HG02981 (cell line): Measurements from ENCODE around the gene KHDC4.
A peak's percentile ranks its signal among the peaks of the same experiment; 100 is the strongest.

ENCODE experiments used
- ATAC-seq: cut with Tn5 transposase; IDR thresholded peaks from one replicate; pipeline ENCODE4 v1.9.1; 2021; ENCODE audit warnings: mild to moderate bottlenecking, moderate library complexity; ENCODE audit not compliant: unreplicated experiment

KHDC4 gene

DNA sequence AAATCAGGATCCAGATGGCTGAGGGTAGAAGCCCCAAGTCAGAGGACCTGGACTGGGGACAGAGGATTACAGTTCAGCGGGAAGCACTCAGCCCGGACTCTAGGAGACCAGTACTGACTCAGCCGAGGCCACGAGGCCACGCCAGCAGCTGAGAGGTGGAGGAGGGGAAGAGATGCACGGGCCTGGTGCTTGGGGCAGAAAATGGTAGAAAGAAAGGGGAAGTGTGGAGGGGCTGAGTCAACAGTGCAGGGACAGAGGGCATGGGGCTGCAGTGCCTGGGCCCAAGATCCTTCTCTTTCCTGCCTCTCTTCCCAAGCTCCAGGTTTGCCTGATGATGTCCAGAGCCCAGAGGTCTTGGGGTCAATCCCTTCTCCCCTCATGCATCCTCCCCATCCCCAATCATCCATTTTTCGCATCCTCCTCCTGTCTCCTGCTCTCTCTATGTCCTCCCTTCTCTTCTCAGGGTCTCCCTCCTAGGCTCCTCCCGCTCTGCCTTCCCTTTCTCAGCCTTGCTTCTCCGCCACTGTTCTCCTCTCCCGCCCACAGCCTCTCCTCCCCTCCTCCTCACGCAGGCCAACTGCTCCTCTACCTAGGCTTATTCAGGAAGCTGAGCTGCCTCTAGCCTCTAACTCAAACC lies 36.4 kb upstream of the KHDC4 start:
- peak; percentile 69 for ATAC-seq

DNA sequence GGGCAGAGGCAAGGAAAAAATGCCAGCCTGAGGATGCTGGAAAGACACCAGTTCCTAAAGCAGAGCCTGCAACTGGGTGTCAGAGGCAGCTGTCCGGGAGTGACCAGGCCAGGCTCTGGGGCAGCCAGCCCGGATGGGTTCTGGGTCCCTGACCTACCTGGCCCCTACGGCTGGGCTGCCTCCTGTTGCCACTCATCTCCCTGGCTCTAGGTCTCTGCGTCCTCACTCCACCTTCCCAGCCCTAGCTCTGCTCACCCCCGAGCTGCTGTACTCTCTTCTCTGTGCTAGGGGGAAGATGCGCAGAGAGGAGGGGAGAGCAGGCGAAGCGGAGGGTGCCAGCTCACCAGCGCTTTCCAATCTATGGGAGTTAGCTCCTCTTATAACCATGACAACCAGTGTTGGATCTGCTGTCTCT lies 35.2 kb upstream of the KHDC4 start:
- no peak for ATAC-seq

DNA sequence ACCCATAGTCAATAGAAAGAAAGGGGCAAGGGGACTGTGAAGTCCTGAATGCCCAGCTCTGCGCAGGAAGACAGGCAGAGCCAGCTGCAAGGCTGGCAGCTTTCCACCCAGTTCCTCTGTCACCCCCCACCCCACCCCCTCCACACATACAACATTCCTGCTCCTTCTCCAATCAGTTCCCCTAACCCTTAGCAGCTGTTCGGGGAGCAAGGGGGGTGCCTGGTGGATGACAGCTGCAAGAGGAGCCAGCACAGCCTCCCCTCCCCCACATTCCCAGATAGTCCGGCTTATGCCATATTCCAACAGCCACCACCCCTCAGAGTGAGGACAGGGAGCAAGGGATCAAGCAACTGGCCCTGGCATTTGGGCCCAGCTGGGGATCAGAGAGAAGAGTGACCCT lies 34.5 kb upstream of the KHDC4 start:
- ATAC-seq: no peak

DNA sequence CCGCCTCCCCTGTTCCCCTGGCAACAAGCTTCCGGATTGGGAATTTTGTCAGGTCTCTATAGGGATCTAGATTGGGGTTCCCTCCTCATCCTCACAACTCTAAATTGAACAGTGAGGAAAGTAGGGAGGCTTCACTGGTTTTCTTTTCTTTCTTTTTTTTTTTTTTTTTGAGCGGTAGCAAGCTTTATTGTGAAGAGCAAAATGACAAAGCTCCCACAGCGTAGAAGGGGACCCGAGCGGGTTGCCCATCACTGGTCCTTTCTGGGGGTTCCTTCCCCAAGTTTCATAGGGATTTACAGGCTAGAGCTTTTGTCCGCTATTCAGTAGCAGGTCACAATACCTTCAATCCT lies 33.8 kb upstream of the KHDC4 start:
- ATAC-seq: no peak

DNA sequence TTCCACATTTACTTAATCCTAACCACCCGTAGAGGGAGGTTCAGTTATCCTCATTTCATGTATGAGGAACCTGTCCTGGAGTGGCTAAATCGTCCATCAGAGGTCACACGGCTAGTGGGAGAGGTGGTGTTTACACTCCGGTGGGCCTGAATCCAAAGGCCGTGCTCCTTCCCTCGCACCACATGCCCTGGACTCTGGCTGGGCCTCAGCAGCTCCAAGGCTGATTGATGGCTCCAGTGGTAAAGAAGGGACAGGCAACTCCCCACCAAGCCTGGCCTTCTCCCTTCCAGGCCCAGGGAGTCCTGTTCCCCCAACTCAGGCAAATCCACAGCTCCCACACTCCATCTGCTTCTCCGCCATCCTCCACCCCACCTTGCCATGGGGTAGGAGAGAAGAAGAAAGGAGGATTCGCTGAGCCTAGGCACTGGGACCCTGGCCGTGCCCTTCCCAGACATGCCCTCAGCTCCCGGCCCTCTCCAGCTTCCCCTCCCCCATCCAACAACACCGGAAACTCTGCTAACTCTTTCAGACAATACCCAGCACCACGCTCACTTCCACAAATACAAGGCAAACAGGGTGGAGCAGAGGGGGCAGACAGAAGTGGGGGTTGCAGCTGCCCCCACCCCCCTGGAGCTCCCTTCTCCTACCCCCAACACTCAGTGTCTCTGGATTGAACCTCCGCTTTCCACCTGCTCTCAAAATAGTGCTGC lies 33.3 kb upstream of the KHDC4 start:
- no peak for ATAC-seq

DNA sequence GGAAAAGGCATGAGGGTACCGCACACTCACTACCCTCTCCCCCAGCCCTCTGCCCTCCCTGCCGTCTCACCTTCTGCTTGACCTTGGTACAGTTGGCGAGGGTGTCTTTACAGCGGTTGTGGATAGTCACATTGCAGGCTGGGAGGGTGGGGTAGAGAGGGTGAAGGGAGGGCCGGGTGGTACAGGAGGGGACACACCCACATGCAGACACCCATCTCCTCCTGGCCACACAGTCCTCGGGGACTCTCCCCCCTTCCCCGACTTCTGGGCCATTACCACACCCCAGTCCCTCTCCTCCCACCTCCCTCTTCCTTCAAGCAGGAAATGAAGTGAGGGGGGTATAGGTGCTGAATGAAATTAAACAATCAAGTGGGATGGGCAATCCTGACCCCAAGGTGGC lies 32.5 kb upstream of the KHDC4 start:
- no peak for ATAC-seq

DNA sequence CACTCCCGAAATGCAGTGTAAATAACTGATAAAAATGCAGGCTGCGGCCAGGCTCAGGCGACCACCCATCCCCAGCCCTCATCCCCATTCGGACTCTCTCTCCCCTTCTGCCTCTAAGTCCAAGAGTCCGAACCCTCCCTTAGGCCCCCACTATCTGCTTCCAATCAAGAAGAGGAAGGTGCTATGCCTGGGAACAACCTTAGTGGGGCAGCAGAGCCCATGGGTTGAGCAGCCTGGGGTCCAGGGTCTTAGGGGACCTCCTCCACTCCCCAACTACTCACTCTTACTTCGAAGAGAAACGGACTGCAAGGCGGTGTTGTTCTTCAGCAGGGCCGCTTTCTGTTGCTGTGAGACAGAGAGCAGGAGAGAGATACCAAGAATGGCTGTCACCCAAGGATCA lies 31.9 kb upstream of the KHDC4 start:
- no peak for ATAC-seq

DNA sequence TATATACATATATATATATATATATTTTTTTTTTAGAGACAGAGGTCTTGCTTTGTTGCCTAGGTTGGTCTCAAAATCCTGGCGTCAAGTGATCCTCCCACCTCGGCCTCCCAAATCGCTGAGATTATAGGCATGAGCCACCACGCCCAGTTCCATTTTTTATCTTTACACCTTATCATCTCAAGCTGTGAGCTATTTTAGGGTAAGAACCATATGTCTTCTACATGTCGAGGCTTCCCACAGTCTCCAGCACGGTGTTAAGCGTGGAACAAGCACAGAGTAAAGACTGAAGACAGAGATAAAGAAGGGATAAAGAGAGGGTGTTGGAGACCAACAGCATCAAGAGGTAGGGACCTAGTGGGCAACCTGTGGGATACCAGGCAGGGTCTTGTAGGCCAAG lies 30.0 kb upstream of the KHDC4 start:
- ATAC-seq: no peak

DNA sequence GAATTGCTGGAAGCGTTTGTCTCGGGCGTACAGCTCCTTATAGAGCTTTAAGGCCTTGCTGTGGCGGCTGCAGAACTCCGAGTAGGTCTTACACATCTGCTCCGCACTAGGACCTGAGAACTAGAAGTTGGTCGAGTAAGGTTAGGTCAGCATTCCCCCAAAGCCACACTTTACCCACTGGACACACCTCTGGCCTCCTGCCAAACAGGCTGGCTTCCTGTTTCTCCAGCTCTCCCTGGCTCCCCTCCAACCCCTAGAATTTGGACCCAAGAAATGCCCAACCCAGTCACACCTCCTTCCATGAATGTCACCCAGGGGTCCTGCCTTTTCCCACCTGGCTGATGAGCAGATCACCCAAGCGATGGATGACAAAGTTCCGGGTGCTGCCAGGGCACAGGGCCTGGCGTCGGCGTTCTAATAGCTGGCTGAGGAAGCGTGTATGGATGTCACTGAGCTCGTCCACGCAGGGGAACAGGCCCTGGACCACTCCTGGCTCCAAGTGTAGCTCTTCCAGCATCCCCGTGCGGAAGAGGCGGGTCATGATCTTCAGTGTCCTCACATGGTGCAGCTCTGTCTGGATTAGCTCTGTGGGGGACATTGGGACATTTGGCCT lies 28.5 kb upstream of the KHDC4 start:
- ATAC-seq: no peak

DNA sequence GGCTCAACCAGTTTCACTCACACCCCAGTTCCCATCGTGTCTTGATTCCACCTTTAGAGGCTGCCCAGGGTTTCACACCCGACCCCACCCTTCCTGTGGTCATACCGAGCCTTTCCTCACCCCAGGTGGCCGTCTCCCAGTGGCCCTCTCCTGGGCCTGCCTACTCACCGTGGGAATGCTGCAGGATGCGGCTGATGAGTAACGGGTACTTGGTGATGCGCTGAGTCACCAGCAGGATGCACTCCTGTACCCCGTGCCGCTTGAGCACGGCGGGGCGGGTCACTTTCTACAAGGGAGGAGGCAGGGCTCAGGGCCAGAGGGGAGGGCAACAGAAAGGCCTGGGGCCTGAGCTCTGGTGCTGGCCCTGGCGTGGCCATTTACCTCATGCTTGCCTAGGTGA lies 27.7 kb upstream of the KHDC4 start:
- no peak for ATAC-seq

DNA sequence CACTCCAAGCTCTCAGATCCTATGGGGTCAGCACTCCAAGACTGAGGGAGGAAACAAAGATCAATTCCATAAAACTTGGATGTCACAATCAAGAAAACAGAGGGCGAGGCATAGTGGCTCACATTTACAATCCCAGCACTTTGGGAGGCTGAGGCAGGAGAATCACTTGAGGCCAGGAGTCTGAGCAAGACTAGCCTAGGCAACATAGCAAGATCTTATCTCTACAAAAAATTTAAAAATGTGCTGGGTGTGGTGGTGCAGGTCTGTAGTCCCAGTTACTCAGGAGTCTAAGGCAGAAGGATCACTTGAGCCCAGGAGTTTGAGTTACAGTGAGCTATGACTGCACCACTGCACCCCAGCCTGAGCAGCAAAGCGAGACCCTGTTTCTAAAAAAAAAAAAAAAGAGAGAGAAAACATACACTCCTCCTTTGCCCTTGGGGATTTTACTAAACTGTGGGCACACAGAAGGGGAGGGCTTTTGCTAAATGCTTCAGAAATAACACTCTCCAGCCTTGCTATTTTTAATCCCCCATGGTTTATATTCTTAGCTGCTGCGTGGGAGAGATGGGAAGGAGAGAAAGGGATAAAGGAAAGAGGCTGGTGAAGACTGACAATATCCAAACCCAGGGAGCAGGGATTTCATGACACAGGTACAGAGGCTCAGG lies 26.0 kb upstream of the KHDC4 start:
- no peak for ATAC-seq

DNA sequence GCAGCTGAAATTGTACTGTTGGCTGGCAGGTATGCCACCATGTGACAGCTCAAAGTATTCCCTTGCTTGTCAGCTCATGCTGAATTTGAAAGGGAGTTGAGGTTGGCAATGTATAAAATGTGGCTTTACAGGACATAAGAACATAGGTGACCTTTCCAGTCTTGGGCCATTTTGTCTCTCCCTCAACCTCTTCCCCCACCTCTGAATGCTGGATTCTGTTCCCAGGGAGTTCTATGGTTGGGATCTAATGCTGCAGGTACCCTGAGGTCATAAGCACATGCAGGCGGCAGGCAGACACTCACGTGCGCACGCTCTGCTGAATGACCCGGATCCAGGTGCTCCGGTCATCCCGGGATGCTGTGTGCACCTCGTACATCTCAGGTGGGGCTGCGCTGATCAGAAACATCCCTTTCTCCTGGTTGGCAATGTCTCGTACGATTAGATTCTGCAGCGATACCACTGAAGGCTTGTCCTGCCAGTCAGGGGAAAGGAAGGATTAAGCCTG lies 23.2 kb upstream of the KHDC4 start:
- ATAC-seq: no peak

DNA sequence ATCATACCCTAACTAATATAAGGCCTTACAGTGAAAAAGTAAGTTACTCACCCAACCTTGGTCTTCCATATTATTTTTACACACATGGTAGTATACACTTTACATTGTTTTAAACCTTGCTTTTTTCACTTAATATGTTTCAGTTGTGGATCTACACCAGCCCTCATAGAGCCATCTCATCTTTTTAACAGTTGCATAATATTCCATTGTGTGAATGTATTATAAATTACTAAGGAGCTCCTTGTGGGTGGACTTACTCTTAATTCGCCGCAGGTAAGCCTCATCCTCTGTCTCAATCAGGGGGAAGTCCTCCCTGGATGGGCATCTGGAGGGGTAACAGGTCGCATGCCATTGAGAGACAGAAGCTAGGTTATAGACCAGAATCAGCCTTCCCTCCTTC lies 20.4 kb upstream of the KHDC4 start:
- ATAC-seq: no peak

DNA sequence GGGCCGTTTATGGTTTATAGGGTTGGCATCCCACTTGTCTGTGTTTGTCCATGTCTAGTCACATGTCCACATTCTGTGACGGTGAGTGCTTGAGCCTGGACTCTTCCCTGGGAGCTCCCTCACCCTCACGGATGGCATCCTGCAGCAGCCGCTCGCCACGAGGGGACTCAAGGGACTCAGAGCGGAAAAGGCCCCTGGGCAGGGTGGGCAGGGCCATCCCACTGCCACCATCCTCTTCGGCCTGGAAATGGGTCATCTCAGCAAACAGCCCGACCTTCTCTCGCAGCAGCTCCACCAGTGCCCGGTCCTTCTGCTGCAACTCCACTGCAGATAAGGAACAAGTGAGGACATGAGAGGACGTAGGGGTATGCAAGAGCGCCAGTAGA lies 18.3 kb upstream of the KHDC4 start:
- no peak for ATAC-seq

DNA sequence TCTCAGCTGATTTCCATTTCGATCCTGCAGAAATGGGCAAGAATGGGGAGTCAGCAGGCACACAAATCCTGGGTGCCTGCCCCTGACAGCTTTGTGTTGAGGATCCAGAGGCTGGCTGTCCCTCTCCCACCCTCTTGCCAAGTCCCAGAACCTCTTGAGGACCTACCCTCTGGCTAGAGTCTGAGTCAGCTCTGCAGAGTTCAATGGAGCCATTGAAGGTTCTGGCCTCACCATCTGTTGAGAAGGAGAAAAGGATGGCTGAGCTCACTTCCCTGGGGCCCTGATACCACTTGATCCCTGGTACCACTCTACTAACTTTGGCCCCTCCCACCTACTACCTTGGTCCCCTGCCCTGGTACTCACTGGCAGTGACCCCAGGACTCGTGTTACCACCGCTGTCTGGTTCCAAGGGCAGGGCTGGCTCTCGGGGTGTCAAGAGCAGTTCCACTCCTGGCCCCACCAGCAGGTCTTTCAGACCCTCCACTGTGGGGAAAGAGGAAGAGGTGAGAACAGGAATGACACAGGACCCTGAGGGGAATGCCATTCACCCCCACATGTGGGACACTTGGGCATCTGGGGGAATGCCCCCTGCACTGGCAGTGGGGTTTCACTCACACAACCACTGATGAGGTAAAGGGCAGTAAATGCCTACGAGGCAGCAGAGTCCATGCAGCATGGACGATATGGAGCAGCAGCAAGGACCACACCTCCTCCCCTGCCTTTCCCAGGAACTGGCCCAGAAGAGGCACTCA lies 17.7 kb upstream of the KHDC4 start:
- ATAC-seq: no peak

DNA sequence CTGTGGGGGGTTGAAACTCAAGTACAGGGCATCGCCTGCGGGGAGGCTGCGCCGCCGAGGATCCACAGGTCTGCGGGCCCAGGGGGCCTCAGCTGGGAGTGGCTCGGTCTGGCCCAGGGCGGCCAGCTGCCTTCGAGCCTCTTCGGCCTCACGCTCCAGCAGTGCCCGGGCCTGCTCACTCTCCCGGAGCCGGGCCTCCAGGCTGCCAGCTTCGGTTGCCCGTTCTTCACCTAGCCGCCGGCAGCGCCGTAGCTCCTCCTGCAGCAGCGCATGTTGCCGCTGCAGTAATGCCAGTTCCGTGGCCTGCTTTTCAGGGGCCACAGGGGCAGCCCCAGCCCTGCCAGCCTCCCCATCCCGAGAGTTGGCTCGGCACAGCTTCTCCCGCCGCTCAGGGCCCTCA lies 16.6 kb upstream of the KHDC4 start:
- ATAC-seq: no peak

DNA sequence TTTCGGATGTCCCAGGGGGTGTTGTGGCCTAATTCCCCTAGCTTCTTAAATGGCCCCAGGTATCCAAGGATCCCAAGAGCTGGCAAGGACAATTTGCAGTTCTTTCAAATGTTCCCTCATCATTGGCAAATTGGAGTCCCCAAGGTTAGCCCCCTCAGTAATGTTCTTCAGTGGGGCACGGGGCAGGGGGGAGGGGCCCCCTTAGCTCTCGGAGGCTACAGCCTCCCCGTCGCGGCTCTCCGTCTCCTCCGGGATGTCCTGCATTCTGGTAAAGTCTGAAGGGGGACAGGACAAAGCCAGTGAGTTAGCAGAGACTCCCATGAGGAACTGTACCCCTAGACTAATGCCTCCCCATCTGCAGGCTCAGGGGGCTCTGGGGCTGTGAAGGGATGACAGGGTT lies 13.5 kb upstream of the KHDC4 start:
- ATAC-seq: no peak

DNA sequence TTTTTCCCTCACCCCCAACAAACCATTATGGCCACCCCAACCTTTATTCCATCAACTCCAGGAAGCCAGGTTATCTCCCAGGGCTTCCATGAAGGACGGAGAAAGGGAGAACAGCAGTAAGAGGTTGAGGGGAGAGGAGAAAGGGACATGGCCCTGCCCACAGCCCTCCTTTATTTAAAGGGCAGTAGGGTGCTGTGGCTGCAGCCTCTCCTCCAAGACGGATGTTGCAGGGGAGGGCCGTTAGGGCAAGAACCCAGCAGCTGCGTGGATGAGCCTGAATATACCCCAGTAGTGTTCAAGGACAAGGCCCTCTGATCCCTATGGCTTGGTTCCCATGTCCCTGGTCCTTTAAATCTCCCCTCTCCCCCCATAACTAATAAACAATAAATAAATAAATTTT lies 13.1 kb upstream of the KHDC4 start:
- ATAC-seq: no peak

DNA sequence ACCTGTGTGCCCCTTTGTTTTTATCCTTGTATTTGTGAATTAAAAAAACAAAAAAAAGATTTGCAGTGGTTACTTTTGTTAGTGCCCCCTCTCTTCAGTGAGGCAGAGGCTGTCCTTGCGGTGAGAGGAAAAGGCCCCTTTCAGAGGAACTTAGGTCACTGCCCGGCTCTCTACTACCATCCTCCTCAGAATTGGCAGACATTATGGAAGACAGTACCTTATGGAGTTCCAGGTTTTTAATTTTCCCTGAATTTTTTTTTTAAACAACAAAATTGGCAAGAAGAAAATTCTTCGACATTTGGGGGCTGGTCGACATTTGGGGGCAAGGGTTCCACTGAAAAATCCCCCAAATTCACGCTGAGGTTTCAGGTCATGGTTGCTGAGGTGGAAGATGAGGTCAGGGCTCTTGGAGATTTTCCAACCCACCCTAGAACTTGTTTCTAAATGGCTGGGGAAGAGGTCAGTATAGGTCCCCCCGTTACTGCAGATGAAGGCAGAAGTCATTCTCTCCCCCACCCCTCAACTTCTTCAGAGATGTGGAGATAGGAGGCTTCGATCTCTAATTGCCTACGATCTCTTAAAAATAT lies 12.5 kb upstream of the KHDC4 start:
- ATAC-seq: no peak

DNA sequence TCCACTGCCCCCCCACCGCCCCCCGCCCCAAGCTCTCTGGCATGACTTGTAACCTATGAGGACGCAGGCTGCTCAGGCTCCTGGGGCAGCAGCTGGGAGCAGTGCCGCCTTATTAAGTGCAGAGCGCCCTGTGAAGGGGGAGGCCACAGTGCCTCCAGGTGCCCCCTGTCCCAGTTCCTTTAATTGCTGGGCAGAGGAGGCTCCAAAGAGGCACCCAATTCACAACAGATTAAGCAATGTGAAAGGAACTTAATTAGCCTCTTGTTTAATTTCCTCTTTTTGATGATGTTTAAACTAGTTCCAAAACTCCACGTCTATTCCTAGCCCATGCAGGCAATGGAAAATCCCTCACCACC lies 10.2 kb upstream of the KHDC4 start:
- no peak for ATAC-seq

DNA sequence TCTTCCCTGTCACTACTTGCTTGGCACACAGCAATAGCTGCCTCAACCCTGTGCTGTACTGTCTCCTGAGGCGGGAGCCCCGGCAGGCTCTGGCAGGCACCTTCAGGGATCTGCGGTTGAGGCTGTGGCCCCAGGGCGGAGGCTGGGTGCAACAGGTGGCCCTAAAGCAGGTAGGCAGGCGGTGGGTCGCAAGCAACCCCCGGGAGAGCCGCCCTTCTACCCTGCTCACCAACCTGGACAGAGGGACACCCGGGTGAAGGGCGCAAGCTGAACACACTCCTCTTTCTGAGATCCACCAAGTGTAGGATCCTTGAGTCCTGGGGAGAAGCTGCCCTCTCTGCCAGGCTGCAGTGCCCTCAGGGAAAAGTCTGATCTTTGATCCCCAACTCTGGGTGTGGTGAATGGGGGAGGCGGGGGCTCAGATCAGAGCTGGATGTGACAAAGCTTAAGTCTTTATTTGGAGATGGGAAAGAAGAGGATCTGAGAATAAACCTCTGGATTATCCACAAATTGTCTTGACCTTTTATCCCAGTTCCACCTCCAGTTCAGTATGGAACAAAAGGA lies 8.4 kb upstream of the KHDC4 start:
- ATAC-seq: no peak
